ENCODE data around the gene TACC3. TPM values are rescaled to one million over a fixed set of nuclear protein-coding genes. Genes with fewer than 3 reads are reported as not detected.

Gene TACC3
- total RNA-seq, 6 donors from 2014 or later = 8.9 to 47.4 (median 21.9) TPM

- peak in 1 of 2 donors; percentile 50 for ATAC-seq (ENCODE audit: low FRiP score in 2 of 2)
- 7% methylated on average over 13 of the region's 13 CpGs for WGBS, 2 donors
These were observed 38.0 kb upstream of the TACC3 start for GRCh38 chr4:1683261-1683735.

GRCh38 chr4:1683736-1684505 is 37.4 kb upstream of the TACC3 start, which contains the start of gene FAM53A:
Gene FAM53A (minus strand): TSS chr4:1684313. CDS start chr4:1668741, 15,572 bp downstream.
- DNase-seq (peak in 1 of 2 donors; percentile 95), ATAC-seq (ENCODE audit: low FRiP score in 2 of 2) (peak; percentile 95 to 97)
- TF ChIP-seq EP300 (IDR thresholded peaks at IDR 0.05) (no peak), POLR2A (IDR thresholded peaks at IDR 0.05) (peak in 1 of 4 donors; percentile 52), POLR2AphosphoS5 (IDR thresholded peaks at IDR 0.05) (no peak), CTCF (IDR thresholded peaks at IDR 0.05) (peak in 4 of 6 experiments; percentile 25 to 51 (median 36))
- no peaks in the 10 kb centered on the region for H3K27me3 ChIP-seq
- H3K36me3 ChIP-seq = no peaks in the 10 kb centered on the region
- whole genome bisulfite sequencing, 2 donors = 0 to 8% methylated on average over 7 of the region's 118 CpGs
- H3K9me3 ChIP-seq = no peaks in the 10 kb centered on the region
- peak within 1 kb of the TSS; percentile 68 to 80 (median 76) for H3K27ac ChIP-seq
- H3K4me3 ChIP-seq = peak within 1 kb of the TSS; percentile 57 to 86 (median 78)
- peaks cover 4 to 24% (median 11%) of the 10 kb centered on the region in 4 donors for H3K4me1 ChIP-seq

More at GRCh38 chr4:1683261-1683735, 38.0 kb upstream of the TACC3 start:
- Histone ChIP-seq H3K9me3 (no peaks in the 10 kb centered on the region), H3K27ac (peak overlapping the region; percentile 68 to 80 (median 76)), H3K4me1 (peaks cover 4 to 24% (median 11%) of the 10 kb centered on the region in 4 donors), H3K27me3 (no peaks in the 10 kb centered on the region), H3K4me3 (peak overlapping the region; percentile 57 to 86 (median 78)), H3K36me3 (no peaks in the 10 kb centered on the region)
- DNase-seq = no peak
- no peak for TF ChIP-seq EP300 (IDR thresholded peaks at IDR 0.05)

- ATAC-seq (ENCODE audit: low FRiP score in 2 of 2) (peak in 1 of 2 donors; percentile 3), DNase-seq (peak in 1 of 2 donors; percentile 100)
- Histone ChIP-seq H3K27me3 (no peaks in the 10 kb centered on the region), H3K4me1 (peaks cover 4 to 24% (median 11%) of the 10 kb centered on the region in 4 donors), H3K9me3 (no peaks in the 10 kb centered on the region), H3K36me3 (no peaks in the 10 kb centered on the region), H3K27ac (peak overlapping the region; percentile 14 to 66 (median 45)), H3K4me3 (peak overlapping the region in 3 of 4 donors; percentile 74 to 86 (median 82))
- TF ChIP-seq POLR2A (IDR thresholded peaks at IDR 0.05) = no peak
- no peak for TF ChIP-seq CTCF (IDR thresholded peaks at IDR 0.05)
- TF ChIP-seq EP300 (IDR thresholded peaks at IDR 0.05) = no peak
- no peak for TF ChIP-seq POLR2AphosphoS5 (IDR thresholded peaks at IDR 0.05)
- WGBS, 2 donors = 50 to 54% methylated on average over 25 to 33 of the region's 66 CpGs
These were observed 36.7 kb upstream of the TACC3 start for GRCh38 chr4:1684506-1685234.

GRCh38 chr4:1685235-1686150 is 35.8 kb upstream of the TACC3 start:
- DNase-seq = peak in 1 of 2 donors; percentile 50
- Histone ChIP-seq H3K9me3 (no peaks in the 10 kb centered on the region), H3K36me3 (peaks cover 0 to 3% (median 2%) of the 10 kb centered on the region in 4 donors), H3K4me3 (peak overlapping the region in 1 of 4 donors; percentile 86), H3K4me1 (peaks cover 4 to 24% (median 11%) of the 10 kb centered on the region in 4 donors), H3K27me3 (no peaks in the 10 kb centered on the region), H3K27ac (peak overlapping the region in 3 of 4 donors; percentile 14 to 66 (median 30))
- ATAC-seq (ENCODE audit: low FRiP score in 2 of 2) = peak in 1 of 2 donors; percentile 32
- 75 to 80% methylated on average over 12 to 23 of the region's 23 CpGs for WGBS, 2 donors
- TF ChIP-seq POLR2AphosphoS5 (IDR thresholded peaks at IDR 0.05) (no peak), CTCF (IDR thresholded peaks at IDR 0.05) (no peak)

Measured in upper lobe of left lung (tissue), 6 donors.